ENCODE data around the gene SFMBT1.

Gene SFMBT1

GRCh38 chr3:52879581-52879980 is 166.3 kb downstream of the SFMBT1 start:
- no peak for TF ChIP-seq CTCF (conservative IDR thresholded peaks at IDR 0.05; ENCODE audit: low read depth, low read length)
- DNase-seq (ENCODE audit: low read depth), result no peak
- H3K4me3 ChIP-seq (ENCODE audit: low read depth, low read length), result no peak overlapping the region

GRCh38 chr3:52879090-52879489 is 166.8 kb downstream of the SFMBT1 start:
- DNase-seq (ENCODE audit: low read depth), result no peak
- no peak overlapping the region for H3K4me3 ChIP-seq (ENCODE audit: low read depth, low read length)
- peak; percentile 22 for TF ChIP-seq CTCF (conservative IDR thresholded peaks at IDR 0.05; ENCODE audit: low read depth, low read length)

GRCh38 chr3:52877085-52877484 is 168.8 kb downstream of the SFMBT1 start:
- no peak for TF ChIP-seq CTCF (conservative IDR thresholded peaks at IDR 0.05; ENCODE audit: low read depth, low read length)
- no peak overlapping the region for H3K4me3 ChIP-seq (ENCODE audit: low read depth, low read length)
- no peak for DNase-seq (ENCODE audit: low read depth)

GRCh38 chr3:52874864-52875587 is 170.8 kb downstream of the SFMBT1 start:
- TF ChIP-seq CTCF (conservative IDR thresholded peaks at IDR 0.05; ENCODE audit: low read depth, low read length), result no peak
- no peak for DNase-seq (ENCODE audit: low read depth)
- H3K4me3 ChIP-seq (ENCODE audit: low read depth, low read length), result no peak overlapping the region

- no peak for TF ChIP-seq CTCF (conservative IDR thresholded peaks at IDR 0.05; ENCODE audit: low read depth, low read length)
- DNase-seq (ENCODE audit: low read depth), result no peak
- no peak overlapping the region for H3K4me3 ChIP-seq (ENCODE audit: low read depth, low read length)
These were observed 171.6 kb downstream of the SFMBT1 start for GRCh38 chr3:52874160-52874701.

GRCh38 chr3:52873433-52874159 is 172.3 kb downstream of the SFMBT1 start:
- peak; percentile 35 for TF ChIP-seq CTCF (conservative IDR thresholded peaks at IDR 0.05; ENCODE audit: low read depth, low read length)
- peak; percentile 78 for DNase-seq (ENCODE audit: low read depth)
- H3K4me3 ChIP-seq (ENCODE audit: low read depth, low read length), result no peak overlapping the region
